ENCODE data around the gene DAZ3.
"Not testable (repeated sequence)": the region's sequence is repeated elsewhere in the genome, so short reads cannot be mapped to it uniquely, and the experiment has no call there.

Gene DAZ3, protein sequence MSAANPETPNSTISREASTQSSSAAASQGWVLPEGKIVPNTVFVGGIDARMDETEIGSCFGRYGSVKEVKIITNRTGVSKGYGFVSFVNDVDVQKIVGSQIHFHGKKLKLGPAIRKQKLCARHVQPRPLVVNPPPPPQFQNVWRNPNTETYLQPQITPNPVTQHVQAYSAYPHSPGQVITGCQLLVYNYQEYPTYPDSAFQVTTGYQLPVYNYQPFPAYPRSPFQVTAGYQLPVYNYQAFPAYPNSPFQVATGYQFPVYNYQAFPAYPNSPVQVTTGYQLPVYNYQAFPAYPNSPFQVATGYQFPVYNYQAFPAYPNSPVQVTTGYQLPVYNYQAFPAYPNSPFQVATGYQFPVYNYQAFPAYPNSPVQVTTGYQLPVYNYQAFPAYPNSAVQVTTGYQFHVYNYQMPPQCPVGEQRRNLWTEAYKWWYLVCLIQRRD

GRCh38 chrY:24813293-24813692, at the start of gene DAZ3:
Gene DAZ3 (minus strand): TSS chrY:24813393. CDS start chrY:24813185, 208 bp downstream.
- not testable (repeated sequence) for DNase-seq (ENCODE audit: low read depth); H3K4me3 ChIP-seq (ENCODE audit: low read depth, low read length)

DNA sequence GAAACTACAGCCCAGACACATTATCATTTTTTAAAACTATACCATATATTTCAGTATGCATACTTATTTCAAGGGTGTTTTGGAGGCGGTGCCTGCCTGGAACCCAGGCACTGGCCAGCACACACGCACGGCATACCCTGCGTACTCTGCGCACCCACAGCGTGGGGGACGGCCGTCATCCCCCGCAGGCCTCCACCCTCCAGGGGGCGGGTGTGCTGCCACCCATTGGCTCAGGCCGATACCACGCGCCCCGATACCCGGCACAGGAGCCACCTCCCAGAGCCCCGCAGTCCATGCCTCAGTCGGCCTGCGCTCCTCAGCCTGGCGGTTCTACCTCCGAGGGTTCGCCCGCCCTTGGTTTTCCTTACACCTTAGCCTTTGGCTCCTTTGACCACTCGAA, 20.4 kb upstream of the DAZ3 start, which contains the start of gene DAZ4:
DAZ4 (plus strand) TSS at position 301 of the 400 bp plus-strand sequence. CDS start 208 bp downstream, outside the sequence.
- not testable (repeated sequence) for DNase-seq (ENCODE audit: low read depth); H3K4me3 ChIP-seq (ENCODE audit: low read depth, low read length)

GRCh38 chrY:24825069-24825468, 11.9 kb upstream of the DAZ3 start:
- DNase-seq (ENCODE audit: low read depth); H3K4me3 ChIP-seq (ENCODE audit: low read depth, low read length): not testable (repeated sequence)

DNA sequence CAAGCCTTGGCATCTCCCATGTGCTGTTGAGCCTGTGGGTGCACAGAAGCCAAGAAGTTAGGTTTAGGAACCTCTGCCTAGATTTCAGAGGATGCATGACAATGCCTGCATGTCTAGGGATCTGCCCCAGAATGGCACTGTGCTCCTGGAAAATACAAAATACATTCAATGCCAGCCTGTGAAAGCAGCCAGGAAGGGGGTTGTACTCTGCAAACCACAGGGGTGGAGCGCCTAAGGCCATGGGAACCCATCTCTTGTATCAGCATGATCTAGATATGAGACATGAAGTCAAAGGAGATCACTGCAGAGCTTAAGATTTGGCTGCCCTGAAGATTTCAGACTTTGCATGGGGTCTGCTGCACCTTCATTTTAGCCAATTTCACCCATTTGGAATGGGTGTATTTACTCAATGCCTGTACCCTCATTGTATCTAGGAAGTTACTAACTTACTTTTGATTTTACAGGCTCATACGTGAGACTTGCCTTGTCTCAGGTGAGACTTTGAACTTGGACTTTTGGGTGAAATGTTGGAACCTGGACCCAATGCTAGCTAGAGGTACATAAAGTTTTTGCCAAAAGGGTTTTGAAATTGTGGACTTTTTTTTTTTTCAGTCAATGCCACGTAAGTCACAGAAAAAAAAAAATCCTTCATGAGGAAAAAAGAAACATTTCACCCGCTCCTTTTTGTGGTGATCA, 11.1 kb upstream of the DAZ3 start:
- H3K4me3 ChIP-seq (ENCODE audit: low read depth, low read length); DNase-seq (ENCODE audit: low read depth): not testable (repeated sequence)

GRCh38 chrY:24821836-24822235, 8.6 kb upstream of the DAZ3 start:
- not testable (repeated sequence) for DNase-seq (ENCODE audit: low read depth); H3K4me3 ChIP-seq (ENCODE audit: low read depth, low read length)
